OCI-LY3 (cell line): ENCODE measurements around the gene ZNF334.
A peak's percentile ranks its signal among the peaks of the same experiment; 100 is the strongest.

Source experiments
- H2AFZ ChIP-seq: fragments of 200-600, 300-600 bp; shearing (Covaris generic); 2 replicates; pipeline ENCODE4 v1.6.0; 2014; ENCODE audit warnings: antibody characterized with exemption, low read depth, low read length
- H3K27ac ChIP-seq: fragments of 200-600, 300-600 bp; sonication (generic); 2 replicates; pipeline ENCODE4 v1.5.1; 2014; ENCODE audit warnings: mild to moderate bottlenecking, low read length, moderate library complexity, mixed read lengths
- H3K27me3 ChIP-seq: fragments of 200-600, 300-600 bp; sonication (generic); 2 replicates; pipeline ENCODE4 v1.6.1; 2014; ENCODE audit warnings: low read depth, low read length, mixed read lengths
- H3K36me3 ChIP-seq: fragments of 200-600, 300-600 bp; sonication (generic); replicated peaks from 2 replicates; pipeline ENCODE3; 2014; ENCODE audit warnings: low read depth, low read length, mixed read lengths
- H3K4me1 ChIP-seq: fragments of 300-600, 200-600 bp; sonication (generic); 2 replicates; pipeline ENCODE4 v1.6.1; 2014; ENCODE audit warnings: low read length, mixed read lengths
- H3K4me2 ChIP-seq: fragments of 200-600, 300-600 bp; sonication (generic); 2 replicates; pipeline ENCODE4 v1.6.1; 2014; ENCODE audit warnings: low read length, mixed read lengths
- H3K4me3 ChIP-seq: fragments of 300-600, 200-600 bp; sonication (generic); 2 replicates; pipeline ENCODE4 v1.5.1; 2014; ENCODE audit warnings: antibody characterized with exemption, mild to moderate bottlenecking, low read length, moderate library complexity
- H3K79me2 ChIP-seq: fragments of 300-600, 200-600 bp; shearing (Covaris generic); 2 replicates; pipeline ENCODE4 v1.6.1; 2014; ENCODE audit warnings: mild to moderate bottlenecking, low read length, mixed read lengths
- H3K9ac ChIP-seq: fragments of 300-600, 200-600 bp; shearing (Covaris generic); 2 replicates; pipeline ENCODE4 v1.6.0; 2014; ENCODE audit warnings: mild to moderate bottlenecking, low read length, moderate library complexity
- H3K9me3 ChIP-seq: fragments of 200-600, 300-600 bp; shearing (Covaris generic); 2 replicates; pipeline ENCODE4 v1.6.1; 2014; ENCODE audit warnings: low read length, mixed read lengths; ENCODE audit not compliant: insufficient read depth
- H4K20me1 ChIP-seq: fragments of 200-600, 300-600 bp; sonication (generic); 2 replicates; pipeline ENCODE4 v1.6.1; 2016; ENCODE audit warnings: low read length, mixed read lengths; ENCODE audit not compliant: insufficient read depth
- CTCF ChIP-seq: fragments of 200-600, 300-600 bp; sonication (generic); IDR thresholded peaks from 2 replicates; pipeline ENCODE4 v1.5.1; 2014; ENCODE audit warnings: antibody characterized with exemption, low read length, low read depth
- EZH2phosphoT487 ChIP-seq: fragments of 200-600 bp; shearing (Covaris generic); IDR thresholded peaks from 2 replicates; pipeline ENCODE4 v1.6.1; 2018; ENCODE audit warnings: antibody characterized with exemption, mixed run types, low read depth

The ZNF334 gene

GRCh38 chr20:46544576-46544975, 31.2 kb upstream of the ZNF334 start:
- Histone ChIP-seq H3K4me1 (peaks cover 8% of the 10 kb centered on the region), H3K36me3 (no peaks in the 10 kb centered on the region), H2AFZ (no peak overlapping the region), H3K79me2 (no peaks in the 10 kb centered on the region), H4K20me1 (0 out of 2 replicates have a peak, but pooled peaks cover 3% of the 10 kb centered on the region), H3K9ac (no peak overlapping the region), H3K9me3 (no peaks in the 10 kb centered on the region), H3K27ac (no peak overlapping the region), H3K4me3 (no peak overlapping the region), H3K4me2 (peak overlapping the region; percentile 13; the same call in 1 of the 2 replicates), H3K27me3 (peaks cover 26% of the 10 kb centered on the region)
- no peak for TF ChIP-seq EZH2phosphoT487
- TF ChIP-seq CTCF: peak; percentile 23

- Histone ChIP-seq H3K9me3 (no peaks in the 10 kb centered on the region), H3K79me2 (no peaks in the 10 kb centered on the region), H2AFZ (no peak overlapping the region), H3K4me3 (no peak overlapping the region), H3K4me2 (no peak overlapping the region), H3K4me1 (peaks cover 8% of the 10 kb centered on the region), H3K27ac (no peak overlapping the region), H3K36me3 (no peaks in the 10 kb centered on the region), H3K9ac (no peak overlapping the region), H3K27me3 (peaks cover 27% of the 10 kb centered on the region), H4K20me1 (0 out of 2 replicates have a peak, but pooled peaks cover 3% of the 10 kb centered on the region)
- TF ChIP-seq CTCF (no peak), EZH2phosphoT487 (no peak)
Observed at GRCh38 chr20:46543959-46544358, 30.6 kb upstream of the ZNF334 start.

- peaks cover 30% of the 10 kb centered on the region for H3K27me3 ChIP-seq
Observed at GRCh38 chr20:46543033-46543432, 29.7 kb upstream of the ZNF334 start.

More at GRCh38 chr20:46543033-46543432, 29.7 kb upstream of the ZNF334 start:
- no peak overlapping the region for H3K4me2 ChIP-seq
- TF ChIP-seq EZH2phosphoT487: no peak
- no peak for TF ChIP-seq CTCF
- H3K79me2 ChIP-seq: no peaks in the 10 kb centered on the region
- peaks cover 8% of the 10 kb centered on the region for H3K4me1 ChIP-seq
- no peak overlapping the region for H2AFZ ChIP-seq
- H3K36me3 ChIP-seq: no peaks in the 10 kb centered on the region
- 0 out of 2 replicates have a peak, but pooled peaks cover 3% of the 10 kb centered on the region for H4K20me1 ChIP-seq
- no peak overlapping the region for H3K4me3 ChIP-seq
- H3K9ac ChIP-seq: no peak overlapping the region
- no peaks in the 10 kb centered on the region for H3K9me3 ChIP-seq
- no peak overlapping the region for H3K27ac ChIP-seq
